Smooth muscle cell (in vitro differentiated cells): ENCODE results near the gene LDAH. TPM values are rescaled to one million over a fixed set of nuclear protein-coding genes. Genes with fewer than 3 reads are reported as not detected.
A peak's percentile ranks its signal among the peaks of the same experiment; 100 is the strongest.

Experiments
- DNase-seq: peaks from one replicate; lab custom pipeline; 2025; ENCODE audit not compliant: unreplicated experiment; lab: John Stamatoyannopoulos, UW
- H2AFZ ChIP-seq: fragments of 200-600 bp; sonication (generic); 2 replicates; pipeline ENCODE4 v1.6.0; 2016; ENCODE audit warnings: antibody characterized with exemption, low read depth, mild to moderate bottlenecking
- H3F3A ChIP-seq: fragments of 200-600 bp; sonication (generic); 2 replicates; pipeline ENCODE4 v1.6.0; 2017; ENCODE audit warnings: antibody characterized with exemption, low read depth
- H3K27ac ChIP-seq: fragments of 200-600 bp; sonication (generic); 2 replicates; pipeline ENCODE4 v1.5.1; 2016; ENCODE audit warnings: low read depth, mild to moderate bottlenecking
- H3K27me3 ChIP-seq: fragments of 200-600 bp; sonication (generic); 2 replicates; pipeline ENCODE4 v1.6.1; 2016; ENCODE audit warnings: low read depth, mild to moderate bottlenecking
- H3K36me3 ChIP-seq: fragments of 200-600 bp; sonication (generic); 2 replicates; pipeline ENCODE4 v1.5.1; 2016; ENCODE audit warnings: low read depth
- H3K4me1 ChIP-seq: fragments of 200-600 bp; sonication (generic); 2 replicates; pipeline ENCODE4 v1.5.1; 2016; ENCODE audit warnings: low read depth
- H3K4me2 ChIP-seq: fragments of 200-600 bp; sonication (generic); 2 replicates; pipeline ENCODE4 v1.6.0; 2016; ENCODE audit warnings: mild to moderate bottlenecking
- H3K4me3 ChIP-seq: fragments of 200-600 bp; sonication (generic); 2 replicates; pipeline ENCODE4 v1.5.1; 2016; ENCODE audit warnings: mild to moderate bottlenecking
- H3K79me2 ChIP-seq: fragments of 200-600 bp; sonication (generic); 2 replicates; pipeline ENCODE4 v1.6.0; 2016; ENCODE audit warnings: low read depth, mild to moderate bottlenecking
- H3K9ac ChIP-seq: fragments of 200-600 bp; sonication (generic); 2 replicates; pipeline ENCODE4 v1.6.0; 2016; ENCODE audit warnings: low read depth
- H3K9me3 ChIP-seq: fragments of 200-600 bp; sonication (generic); replicated peaks from 2 replicates; pipeline ENCODE4 v1.5.1; 2016; ENCODE audit warnings: low read depth
- H4K20me1 ChIP-seq: fragments of 200-600 bp; sonication (generic); 2 replicates; pipeline ENCODE4 v1.6.0; 2016; ENCODE audit warnings: low read depth
- WGBS: methylation state at CpG from one replicate; pipeline ENCODE4 v1.1.7; 2016; ENCODE audit warnings: low lambda C conversion rate; 5-methylcytosine and 5-hydroxymethylcytosine counted together
- polyA plus RNA-seq: library from polyadenylated mRNA; unstranded; fragments of >200 nt; fragmentation: Nextera tagmentation; extraction: Ambion mirVana; gene quantifications from 2 replicates; pipeline ENCODE4 v1.2.1, GENCODE V29; 2016
- total RNA-seq: library from RNA; depleted of rRNA; stranded (reverse); fragments of >200 nt; gene quantifications from 2 replicates; pipeline ENCODE4 v1.2.3, GENCODE V29; 2014
- TF ChIP-seq, protein P1 (sequence below): fragments of 200-600 bp; sonication (generic); IDR thresholded peaks from 2 replicates; pipeline ENCODE4 v1.5.1; 2017; ENCODE audit warnings: borderline replicate concordance, mild to moderate bottlenecking, antibody characterized with exemption; ENCODE audit not compliant: insufficient read depth, poor library complexity, severe bottlenecking

LDAH gene
- total and polyA plus RNA-seq, 2 experiments from 2014 or later: 14.9 to 15.7 TPM

DNA sequence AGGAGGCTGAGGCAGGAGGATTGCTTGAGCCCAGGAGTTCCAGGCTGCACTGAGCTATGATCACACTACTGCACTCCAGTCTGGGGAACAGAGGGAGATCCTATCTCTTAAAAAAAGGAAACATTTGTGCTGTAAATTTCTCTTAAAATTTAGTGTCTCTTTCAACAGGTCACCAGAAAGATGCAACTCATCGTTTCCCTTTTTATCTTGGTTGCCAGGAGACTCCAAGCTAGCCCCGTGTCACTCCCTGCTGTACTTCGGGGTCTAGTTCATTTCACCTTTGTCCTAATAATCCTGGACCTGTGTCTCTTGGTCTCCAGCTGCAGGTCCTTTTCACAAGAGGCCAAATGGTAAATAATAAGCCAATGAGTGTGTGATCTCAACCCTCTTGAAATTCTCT, 179.1 kb downstream of the LDAH start:
- Histone ChIP-seq H3K27me3 (no peaks in the 10 kb centered on the region), H3K79me2 (no peaks in the 10 kb centered on the region), H3K4me1 (no peaks in the 10 kb centered on the region), H3K9me3 (no peaks in the 10 kb centered on the region), H4K20me1 (peaks cover 12% of the 10 kb centered on the region), H3K9ac (no peak overlapping the region), H2AFZ (no peak overlapping the region), H3K36me3 (no peaks in the 10 kb centered on the region), H3F3A (no peaks in the 10 kb centered on the region), H3K4me3 (no peak overlapping the region), H3K4me2 (no peak overlapping the region), H3K27ac (no peak overlapping the region)
- TF ChIP-seq, protein P1, sequence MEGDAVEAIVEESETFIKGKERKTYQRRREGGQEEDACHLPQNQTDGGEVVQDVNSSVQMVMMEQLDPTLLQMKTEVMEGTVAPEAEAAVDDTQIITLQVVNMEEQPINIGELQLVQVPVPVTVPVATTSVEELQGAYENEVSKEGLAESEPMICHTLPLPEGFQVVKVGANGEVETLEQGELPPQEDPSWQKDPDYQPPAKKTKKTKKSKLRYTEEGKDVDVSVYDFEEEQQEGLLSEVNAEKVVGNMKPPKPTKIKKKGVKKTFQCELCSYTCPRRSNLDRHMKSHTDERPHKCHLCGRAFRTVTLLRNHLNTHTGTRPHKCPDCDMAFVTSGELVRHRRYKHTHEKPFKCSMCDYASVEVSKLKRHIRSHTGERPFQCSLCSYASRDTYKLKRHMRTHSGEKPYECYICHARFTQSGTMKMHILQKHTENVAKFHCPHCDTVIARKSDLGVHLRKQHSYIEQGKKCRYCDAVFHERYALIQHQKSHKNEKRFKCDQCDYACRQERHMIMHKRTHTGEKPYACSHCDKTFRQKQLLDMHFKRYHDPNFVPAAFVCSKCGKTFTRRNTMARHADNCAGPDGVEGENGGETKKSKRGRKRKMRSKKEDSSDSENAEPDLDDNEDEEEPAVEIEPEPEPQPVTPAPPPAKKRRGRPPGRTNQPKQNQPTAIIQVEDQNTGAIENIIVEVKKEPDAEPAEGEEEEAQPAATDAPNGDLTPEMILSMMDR: no peak
- DNase-seq: no peak
- WGBS: 87% methylated on average over 3 of the region's 3 CpGs

DNA sequence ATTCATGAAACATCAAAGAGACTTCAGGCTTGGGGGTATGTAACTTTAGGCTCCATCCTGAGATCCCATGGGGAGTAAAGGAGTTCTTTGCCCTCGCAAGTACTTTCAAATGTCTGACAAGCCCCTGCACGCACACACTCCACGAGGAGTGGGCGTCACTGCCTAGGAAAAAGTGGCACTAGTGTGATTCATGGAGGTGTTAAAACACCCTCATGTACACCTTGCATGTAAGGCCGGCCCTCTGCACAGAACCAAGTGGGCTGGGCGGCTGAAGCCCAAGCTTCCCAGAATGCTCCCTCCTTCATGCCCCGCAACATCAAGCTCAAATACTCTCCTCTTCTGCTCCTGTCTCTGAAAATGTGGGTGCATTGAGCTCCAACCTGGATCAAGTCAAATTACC, 179.8 kb downstream of the LDAH start:
- H3K27ac ChIP-seq: no peak overlapping the region
- no peaks in the 10 kb centered on the region for H3K27me3 ChIP-seq
- 84% methylated on average over 7 of the region's 7 CpGs for WGBS
- no peak overlapping the region for H2AFZ ChIP-seq
- DNase-seq: no peak
- no peak overlapping the region for H3K4me2 ChIP-seq
- no peaks in the 10 kb centered on the region for H3K36me3 ChIP-seq
- TF ChIP-seq, protein P1: no peak
- H3K4me3 ChIP-seq: no peak overlapping the region
- no peaks in the 10 kb centered on the region for H3K9me3 ChIP-seq
- peaks cover 5% of the 10 kb centered on the region for H4K20me1 ChIP-seq
- no peaks in the 10 kb centered on the region for H3K79me2 ChIP-seq
- no peaks in the 10 kb centered on the region for H3F3A ChIP-seq
- H3K4me1 ChIP-seq: no peaks in the 10 kb centered on the region
- no peak overlapping the region for H3K9ac ChIP-seq

DNA sequence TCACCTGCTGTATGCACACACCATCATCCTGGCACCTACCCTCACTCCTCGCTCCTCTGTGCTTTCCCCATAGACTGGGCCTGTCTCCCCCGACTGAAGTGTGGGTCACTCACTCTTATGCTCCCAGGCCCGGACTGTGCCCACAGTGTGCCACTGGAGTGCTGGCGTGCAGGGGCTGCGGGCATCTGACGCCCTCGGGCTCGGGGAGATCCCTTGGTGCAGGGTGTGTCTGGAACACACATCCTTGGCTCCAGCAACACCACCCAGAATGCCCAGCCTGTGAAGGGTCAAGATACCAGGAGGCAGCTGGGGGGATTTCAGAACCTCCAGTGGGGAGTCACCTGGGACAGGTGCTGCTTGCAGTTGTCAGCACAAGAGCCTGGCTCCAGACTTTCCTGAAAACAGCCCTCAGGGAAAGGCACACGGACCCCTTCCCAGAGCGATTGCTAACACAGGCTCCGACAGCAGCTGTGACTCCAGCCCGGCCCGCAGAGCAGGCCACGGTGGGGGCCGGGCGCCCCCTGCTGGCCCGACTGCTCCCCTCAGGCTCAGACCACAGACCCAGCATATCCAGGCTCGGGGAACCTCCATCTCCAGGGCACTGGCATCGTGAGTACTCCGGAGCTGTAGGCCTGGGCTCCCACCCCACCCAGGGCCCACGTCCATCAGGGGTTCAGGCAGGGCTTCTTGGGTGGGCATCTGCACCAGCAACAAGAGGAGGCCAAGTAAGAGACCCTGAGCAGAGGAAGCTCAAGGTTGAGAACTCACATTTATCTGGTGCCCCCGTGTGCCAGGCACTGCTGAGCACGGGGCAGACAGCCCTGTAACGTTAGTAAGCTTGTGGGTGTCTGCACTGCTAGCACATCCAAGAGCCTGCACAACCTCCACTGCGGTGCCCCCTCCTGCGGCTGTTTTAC, 180.6 kb downstream of the LDAH start:
- no peak overlapping the region for H3K9ac ChIP-seq
- H3K27ac ChIP-seq: no peak overlapping the region

More for the DNA sequence above, 180.6 kb downstream of the LDAH start:
- Histone ChIP-seq H3F3A (no peaks in the 10 kb centered on the region), H3K9me3 (no peaks in the 10 kb centered on the region), H3K36me3 (no peaks in the 10 kb centered on the region), H3K4me1 (no peaks in the 10 kb centered on the region), H4K20me1 (peaks cover 5% of the 10 kb centered on the region), H3K4me3 (no peak overlapping the region), H3K4me2 (no peak overlapping the region), H3K27me3 (no peaks in the 10 kb centered on the region), H2AFZ (no peak overlapping the region), H3K79me2 (no peaks in the 10 kb centered on the region)
- 47% methylated on average over 26 of the region's 26 CpGs for WGBS
- TF ChIP-seq, protein P1: peak; percentile 88
- DNase-seq: peak; percentile 37
